Stimulated activated CD8-positive, alpha-beta memory T cell treated with anti-CD3 and anti-CD28 coated beads, Interleukin-15, amount 100 ng/mL, for 24 hours (primary cell): Measurements from ENCODE around the gene ANKIB1.
"Not testable (repeated sequence)": the region's sequence is repeated elsewhere in the genome, so short reads cannot be mapped to it uniquely, and the experiment has no call there.

ENCODE experiments used
- DNase-seq: peaks from one replicate; pipeline ENCODE4 v3.0.0-alpha.2; 2020; ENCODE audit warnings: low read depth

Gene ANKIB1

GRCh38 chr7:92404170-92404614 lies 158.4 kb downstream of the ANKIB1 start:
- no peak for DNase-seq

DNA sequence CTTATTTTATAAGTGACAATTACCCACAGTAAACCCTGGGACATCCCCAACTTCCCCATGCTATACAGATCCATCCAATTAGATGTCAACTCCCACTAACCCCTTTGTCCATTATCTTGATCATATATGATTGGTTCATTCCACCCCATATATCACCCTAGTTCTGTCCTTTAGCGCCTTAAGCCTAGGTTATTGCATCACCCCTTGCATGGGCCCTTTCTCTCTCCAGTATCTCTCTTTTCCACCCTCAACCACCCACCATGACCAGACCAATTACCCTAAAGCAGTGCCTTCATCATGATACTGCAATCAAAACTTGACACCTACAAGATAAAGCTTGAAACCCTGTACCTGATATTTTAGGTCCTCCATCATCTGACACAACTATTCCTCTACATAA lies 163.6 kb downstream of the ANKIB1 start:
- DNase-seq: no peak

- not testable (repeated sequence) for DNase-seq
Observed at GRCh38 chr7:92410162-92410561, 164.4 kb downstream of the ANKIB1 start.

DNA sequence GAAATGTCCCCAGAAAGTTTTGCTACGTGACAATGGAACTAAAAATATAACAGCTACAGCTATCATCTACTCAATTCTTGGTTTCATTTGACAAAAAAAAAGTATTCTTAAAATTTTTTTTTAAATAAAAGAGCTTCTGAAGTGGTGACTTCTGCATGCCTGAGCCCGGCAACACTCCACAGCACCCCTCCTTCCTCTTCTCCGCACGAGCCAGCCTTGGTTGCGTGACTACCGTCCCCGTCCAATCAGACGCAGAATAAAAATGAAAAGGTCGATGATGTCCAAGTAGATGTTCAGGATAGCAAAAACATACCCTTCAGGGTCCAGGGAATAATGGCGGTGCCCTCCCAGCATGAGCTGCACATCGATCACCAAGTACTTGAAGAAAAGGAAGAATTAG lies 167.0 kb downstream of the ANKIB1 start:
- DNase-seq: no peak

- DNase-seq: no peak
Observed at GRCh38 chr7:92413550-92413949, 167.8 kb downstream of the ANKIB1 start.

- no peak for DNase-seq
Observed at GRCh38 chr7:92415225-92415624, 169.5 kb downstream of the ANKIB1 start.

GRCh38 chr7:92417913-92418312 lies 172.1 kb downstream of the ANKIB1 start:
- no peak for DNase-seq

GRCh38 chr7:92421676-92422435 lies 176.1 kb downstream of the ANKIB1 start:
- DNase-seq: no peak

- DNase-seq: no peak
Observed at GRCh38 chr7:92422926-92423325, 177.2 kb downstream of the ANKIB1 start.

DNA sequence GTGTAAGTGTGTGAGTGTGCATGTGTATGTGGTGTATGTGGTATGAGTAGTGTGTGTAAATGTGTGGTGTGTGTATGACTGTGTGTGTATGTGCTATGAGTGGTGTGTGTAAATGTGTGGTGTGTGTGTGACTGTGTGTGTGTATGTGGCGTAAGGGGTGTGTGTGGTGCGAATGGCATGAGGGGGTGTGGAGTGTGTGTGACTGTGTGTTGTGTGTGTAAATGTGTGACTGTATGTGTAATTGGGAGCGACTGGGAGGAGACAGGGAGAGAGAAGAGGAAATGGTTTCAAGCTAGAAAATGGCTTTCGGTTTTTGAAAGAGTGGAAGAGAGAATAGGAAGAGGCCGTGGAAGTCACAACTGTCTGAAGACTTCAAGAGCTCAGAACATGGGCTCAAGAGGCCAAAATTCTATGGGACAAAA lies 177.9 kb downstream of the ANKIB1 start:
- DNase-seq: no peak

DNA sequence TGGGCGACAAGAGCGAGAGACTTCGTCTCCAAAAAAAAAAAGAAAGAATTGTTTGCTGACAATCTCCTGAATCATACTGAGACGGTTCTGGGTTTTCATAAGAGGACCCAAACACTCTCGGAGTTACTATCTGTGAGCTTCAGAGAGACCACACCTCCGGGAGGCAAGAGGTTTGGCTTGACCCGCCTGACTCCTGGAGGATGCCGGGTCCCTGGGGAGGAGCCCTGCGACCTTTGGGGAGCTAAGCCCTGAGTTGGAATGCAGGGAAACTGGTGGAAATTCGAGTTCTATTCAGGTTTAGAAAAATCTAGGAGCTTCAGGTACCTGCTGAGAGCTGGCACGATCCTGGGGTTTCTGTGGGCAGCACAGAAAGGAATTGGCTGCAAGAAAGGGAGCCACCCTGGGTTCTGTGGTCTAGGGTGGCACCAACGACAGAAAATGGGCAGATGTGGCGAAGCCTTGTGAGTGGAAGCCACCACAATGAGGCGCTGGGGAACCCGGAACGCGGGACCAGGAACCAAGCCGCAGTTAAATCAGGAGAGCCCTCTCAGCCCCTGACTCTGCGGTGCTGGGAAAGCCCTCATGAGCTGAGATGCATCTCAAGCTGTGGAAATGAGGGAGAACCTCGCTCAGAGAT lies 179.7 kb downstream of the ANKIB1 start:
- no peak for DNase-seq

- no peak for DNase-seq
Observed at GRCh38 chr7:92427193-92427592, 181.4 kb downstream of the ANKIB1 start.

DNA sequence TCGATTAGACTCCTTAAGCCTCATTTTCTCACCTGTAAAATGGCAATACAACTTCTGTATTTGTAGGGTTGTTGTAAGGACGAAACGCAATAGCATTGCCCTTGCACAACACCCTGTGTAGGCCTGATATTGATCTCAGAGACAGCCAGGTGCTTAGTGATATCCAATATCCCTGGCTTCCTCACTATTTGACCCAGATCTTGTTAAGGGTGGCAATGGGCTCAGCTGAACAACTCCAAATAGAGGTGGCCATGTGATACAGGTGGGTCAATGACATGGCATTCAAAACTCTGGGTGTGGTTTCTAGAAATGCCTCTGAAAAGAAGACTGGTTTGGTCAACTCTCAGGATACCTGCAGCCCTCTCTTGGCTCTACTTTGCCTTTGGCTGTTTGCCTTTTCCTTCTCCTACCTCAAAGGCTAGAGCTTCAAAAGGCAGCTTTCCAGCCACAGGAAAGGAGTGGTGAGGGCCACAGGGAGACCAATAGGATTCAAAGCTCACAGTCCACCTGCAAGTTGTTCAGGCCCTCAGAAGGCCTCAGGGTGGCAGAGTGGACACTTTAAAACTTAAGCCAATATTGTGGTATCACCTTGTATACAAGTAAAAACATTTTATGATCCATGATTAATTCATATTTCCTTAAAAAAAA lies 186.6 kb downstream of the ANKIB1 start:
- no peak for DNase-seq

DNA sequence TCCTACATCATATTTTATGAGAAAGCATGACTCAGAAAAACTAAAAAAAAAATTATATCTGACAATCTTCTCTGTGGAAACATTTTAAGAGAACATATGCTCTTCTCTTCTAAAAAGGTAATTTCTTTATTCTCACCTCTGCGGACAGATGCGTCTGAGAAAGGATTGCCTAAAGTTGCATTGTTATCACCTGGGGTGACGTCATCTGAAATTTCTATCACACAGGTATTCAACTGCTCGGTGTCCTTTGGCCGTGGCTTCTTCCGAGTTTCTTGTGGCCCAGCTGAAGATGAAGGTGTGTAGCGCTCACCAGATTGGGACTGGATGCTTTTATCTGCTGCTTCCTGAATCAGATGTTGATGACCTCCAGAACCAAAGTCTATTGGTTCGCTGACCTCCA lies 187.2 kb downstream of the ANKIB1 start:
- DNase-seq: no peak

DNA sequence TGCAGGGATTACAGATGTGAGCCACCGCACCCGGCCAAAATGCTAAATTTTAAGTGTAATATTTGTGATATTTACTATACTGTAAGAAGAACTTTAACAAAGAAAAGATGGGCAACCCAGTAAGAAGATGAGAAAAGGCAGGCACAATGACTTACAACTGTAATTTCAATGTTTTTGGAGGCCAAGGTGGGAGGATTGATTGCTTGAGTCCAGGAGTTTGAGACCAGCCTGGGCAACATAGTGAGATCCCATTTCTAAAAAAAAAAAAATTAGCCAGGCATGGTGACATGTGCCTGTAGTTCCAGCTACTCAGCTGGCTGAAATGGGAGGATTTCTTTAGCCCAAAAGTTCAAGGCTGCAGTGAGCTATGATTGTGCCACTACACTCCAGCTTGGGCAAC lies 189.8 kb downstream of the ANKIB1 start:
- DNase-seq: no peak

DNA sequence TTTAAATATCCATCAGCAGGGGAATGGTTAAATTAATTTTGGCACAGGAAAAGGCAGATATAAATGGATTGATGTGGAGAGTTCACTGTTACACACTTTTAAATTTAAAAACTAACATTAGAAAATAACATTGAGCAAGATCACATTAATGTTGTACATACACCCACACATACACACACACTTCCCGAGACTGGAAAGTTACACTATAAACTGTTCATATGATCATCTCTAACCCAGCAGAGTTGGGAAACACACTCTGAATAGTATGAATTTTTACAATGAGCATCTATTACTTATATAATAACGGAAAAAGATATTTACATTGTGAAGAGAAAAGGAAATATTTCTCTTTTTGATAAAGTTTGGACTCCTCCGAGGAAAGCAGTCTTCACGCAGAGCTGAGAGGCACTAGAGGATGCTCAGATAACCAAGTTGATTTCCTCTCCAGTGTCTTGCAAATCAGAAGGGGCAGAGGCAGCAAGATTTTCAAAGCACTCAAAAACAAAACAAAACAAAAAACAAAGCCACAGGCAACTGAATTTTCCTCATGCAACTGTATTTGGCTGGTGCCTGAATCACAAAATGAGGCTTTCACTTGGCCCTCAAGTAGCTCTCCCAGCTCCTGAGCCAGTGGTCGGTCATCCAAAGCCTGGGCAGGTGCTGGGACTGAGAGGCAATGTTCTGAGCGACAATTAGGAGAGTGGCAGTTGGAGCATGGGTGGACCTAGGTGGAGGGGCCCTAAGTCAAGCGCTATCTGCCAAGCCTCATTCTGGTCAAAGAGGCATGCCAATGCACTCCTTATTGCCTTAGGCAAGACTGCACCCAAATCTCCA lies 191.1 kb downstream of the ANKIB1 start:
- no peak for DNase-seq

DNA sequence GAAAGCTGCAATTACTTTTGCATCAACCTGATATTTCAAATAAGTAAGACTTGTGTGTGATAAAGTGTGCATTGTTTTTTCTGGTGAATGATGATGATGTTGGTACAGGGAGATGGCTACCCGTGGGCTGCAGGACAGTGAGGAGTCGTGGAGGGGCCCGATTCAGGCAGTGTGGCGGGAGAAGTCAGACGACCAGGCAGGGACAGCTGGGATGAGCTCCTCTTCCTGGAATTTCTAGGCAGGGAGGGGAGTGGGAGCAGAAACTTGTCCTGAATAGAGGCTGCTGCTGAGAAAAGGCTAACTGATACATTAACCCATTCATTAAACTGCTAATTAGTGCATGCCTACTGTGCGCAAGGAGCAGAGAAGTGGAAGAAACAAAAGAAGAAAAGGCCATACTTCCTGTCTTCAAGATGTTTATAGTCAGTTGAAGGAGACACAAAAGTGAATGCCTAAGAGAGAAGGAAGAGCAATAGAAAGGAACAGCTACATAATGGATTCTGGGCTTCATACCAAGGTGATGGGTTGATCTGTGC lies 192.2 kb downstream of the ANKIB1 start:
- no peak for DNase-seq

GRCh38 chr7:92442720-92443119 lies 196.9 kb downstream of the ANKIB1 start:
- DNase-seq: not testable (repeated sequence)

DNA sequence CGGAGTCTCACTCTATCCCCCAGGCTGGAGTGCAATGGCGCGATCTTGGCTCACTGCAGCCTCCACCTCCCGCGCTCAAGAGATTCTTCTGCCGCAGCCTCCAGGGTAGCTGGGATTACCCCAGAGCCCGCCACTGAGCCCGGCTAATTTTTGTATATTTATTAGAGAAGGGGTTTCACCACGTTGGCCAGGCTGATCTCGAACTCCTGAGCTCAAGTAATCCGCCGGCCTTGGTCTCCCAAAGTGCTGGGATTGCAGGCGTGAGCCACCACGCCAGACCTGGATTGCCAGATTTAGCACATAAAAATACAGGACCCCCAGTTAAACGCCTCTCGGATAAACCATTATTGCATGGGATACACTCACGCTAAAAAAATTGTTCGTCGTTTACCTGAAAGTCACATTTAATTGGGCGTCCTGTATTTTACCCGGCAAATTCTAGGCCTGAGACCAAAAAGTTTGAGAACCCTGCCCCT lies 201.1 kb downstream of the ANKIB1 start:
- no peak for DNase-seq

DNA sequence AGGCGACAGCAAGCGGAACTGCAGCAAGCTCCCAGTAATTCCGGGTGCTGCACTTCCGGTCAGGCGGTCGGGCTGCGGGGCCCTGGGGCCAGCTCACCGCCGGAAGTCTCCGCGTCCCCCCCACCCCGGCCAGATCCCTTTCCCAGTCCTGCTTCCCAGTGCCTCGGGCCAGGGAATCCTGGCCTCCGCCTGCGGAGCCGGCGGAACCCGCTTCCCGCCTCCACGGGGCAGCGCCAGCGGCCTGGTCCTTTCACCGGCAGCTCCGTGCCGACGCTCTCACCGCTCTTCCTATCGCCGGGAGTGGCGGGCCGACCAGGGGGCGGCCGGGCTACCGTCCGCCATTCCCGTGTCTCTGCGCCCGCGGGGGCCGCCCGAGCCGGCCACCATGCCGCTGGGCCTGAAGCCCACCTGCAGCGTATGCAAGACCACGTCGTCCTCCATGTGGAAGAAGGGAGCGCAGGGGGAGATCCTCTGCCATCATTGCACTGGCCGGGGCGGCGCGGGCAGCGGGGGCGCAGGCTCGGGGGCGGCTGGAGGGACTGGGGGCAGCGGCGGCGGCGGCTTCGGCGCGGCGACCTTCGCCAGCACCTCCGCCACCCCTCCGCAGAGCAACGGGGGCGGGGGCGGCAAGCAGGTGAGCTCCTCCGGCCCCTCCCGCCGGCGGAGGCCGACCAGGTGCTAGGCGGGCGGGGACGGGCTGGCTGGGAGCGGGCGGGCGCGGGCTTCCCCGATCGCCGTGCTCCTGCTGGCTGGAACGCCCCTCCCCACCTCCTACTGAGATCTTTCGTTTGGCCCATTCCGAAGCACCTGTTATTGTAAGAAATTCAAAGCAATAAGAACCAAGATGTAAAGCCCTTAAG lies 201.8 kb downstream of the ANKIB1 start, which contains the start of gene GATAD1:
Gene GATAD1 (plus strand): TSS at position 138 of the 860 bp plus-strand sequence. CDS start 248 bp downstream, at position 386.
- peak; percentile 49 for DNase-seq
